Mononuclear cell (primary cell): ENCODE data around the gene POLE4. TPM values are rescaled to one million over a fixed set of nuclear protein-coding genes. Genes with fewer than 3 reads are reported as not detected.

Experiments used
- H3K27me3 ChIP-seq: 2 replicates; pipeline ENCODE4 v1.6.0; 2011; ENCODE audit warnings: low read length, control low read depth; ENCODE audit not compliant: insufficient read depth
- H3K4me1 ChIP-seq: 2 replicates; pipeline ENCODE4 v1.5.1; 2011; ENCODE audit warnings: mild to moderate bottlenecking, low read length, control low read depth; ENCODE audit not compliant: insufficient read depth
- H3K4me3 ChIP-seq: 2 replicates; pipeline ENCODE4 v1.5.1; 2011; ENCODE audit warnings: mild to moderate bottlenecking, low read length, moderate library complexity
- H3K9me3 ChIP-seq: 2 replicates; pipeline ENCODE4 v1.5.1; 2011; ENCODE audit warnings: low read depth, mild to moderate bottlenecking, control low read depth, low read length
- total RNA-seq: library from RNA; depleted of rRNA; stranded (reverse); fragments of >200 nt; gene quantifications from one replicate; pipeline ENCODE4 v1.2.3, GENCODE V29; 2012

The POLE4 gene
- total RNA-seq, 1 donor: 23.4 TPM

GRCh38 chr2:74930811-74931486 is 27.5 kb upstream of the POLE4 start:
- Histone ChIP-seq H3K4me1 (no peaks in the 10 kb centered on the region), H3K4me3 (no peak overlapping the region), H3K27me3 (no peaks in the 10 kb centered on the region), H3K9me3 (no peaks in the 10 kb centered on the region)

DNA sequence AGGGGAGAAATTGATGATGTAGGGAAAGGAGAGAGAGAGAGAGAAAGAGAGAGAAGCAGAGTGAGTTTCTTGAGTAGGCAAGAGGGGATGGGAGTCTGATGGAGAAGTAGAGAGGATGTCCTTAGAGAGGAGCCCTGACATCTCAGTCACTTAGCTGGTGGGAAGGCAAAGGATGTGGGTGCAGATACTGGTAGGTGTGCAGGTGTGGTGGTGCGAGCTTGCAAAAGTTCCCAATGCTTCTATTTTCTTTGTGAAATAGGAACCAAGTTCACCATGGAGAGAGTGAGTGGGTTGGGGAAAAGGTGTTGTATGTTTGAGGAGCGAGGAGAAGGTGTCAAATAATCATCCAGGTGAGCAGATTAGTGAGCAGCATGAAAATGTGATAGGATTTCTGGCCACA is 26.5 kb upstream of the POLE4 start:
- Histone ChIP-seq H3K9me3 (no peaks in the 10 kb centered on the region), H3K27me3 (no peaks in the 10 kb centered on the region), H3K4me1 (no peaks in the 10 kb centered on the region), H3K4me3 (no peak overlapping the region)

DNA sequence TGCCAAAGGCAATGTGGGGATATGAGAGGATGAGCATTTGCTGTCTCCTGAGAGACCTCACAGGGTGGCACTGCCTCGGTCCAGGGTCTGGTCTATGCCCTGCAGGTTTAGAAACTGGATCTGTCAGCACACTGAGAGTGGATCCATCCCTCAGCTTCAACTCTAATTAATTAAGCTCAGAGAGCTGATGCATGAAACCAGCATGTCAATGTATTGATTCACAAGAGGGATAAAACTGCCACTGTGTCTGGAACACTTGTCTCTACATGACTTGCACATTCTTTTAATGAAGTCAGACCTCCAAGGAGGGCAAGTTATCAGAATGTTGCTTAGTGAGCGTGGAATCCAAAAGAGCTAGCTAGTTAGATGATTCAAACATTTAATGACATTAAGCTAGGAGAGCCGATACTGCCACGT is 22.5 kb upstream of the POLE4 start:
- Histone ChIP-seq H3K4me1 (peaks cover 4% of the 10 kb centered on the region), H3K27me3 (no peaks in the 10 kb centered on the region), H3K9me3 (no peaks in the 10 kb centered on the region), H3K4me3 (no peak overlapping the region)

DNA sequence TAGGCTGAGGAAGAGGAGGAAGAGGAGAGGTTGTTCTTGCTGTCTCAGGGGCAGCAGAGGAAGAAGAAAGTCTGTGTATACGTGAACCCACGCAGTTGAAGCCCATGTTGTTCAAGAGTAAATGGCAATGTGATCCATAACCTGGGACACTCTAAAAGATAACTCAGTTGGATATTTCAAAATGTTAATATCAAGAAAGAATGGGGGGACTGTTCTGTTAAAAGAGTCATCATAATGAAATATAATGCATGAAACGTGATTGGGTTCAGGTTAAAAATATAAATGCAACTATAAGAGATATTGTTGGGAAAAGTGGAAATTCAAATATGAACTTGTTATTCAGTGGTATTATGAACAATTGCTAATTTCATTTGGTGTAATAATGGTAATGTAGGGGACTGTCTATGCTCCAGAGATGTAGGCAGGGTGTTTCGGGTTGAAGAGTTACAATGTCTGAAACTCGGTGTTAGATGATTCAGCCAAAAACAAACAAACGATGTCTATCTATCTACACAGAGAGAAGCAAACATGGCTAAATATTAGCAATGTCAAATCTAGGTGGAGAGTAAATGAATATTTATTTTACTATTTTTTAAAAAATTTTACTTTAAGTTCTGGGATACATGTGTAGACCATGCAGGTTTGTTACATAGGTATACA is 21.1 kb upstream of the POLE4 start:
- peaks cover 4% of the 10 kb centered on the region for H3K4me1 ChIP-seq
- no peaks in the 10 kb centered on the region for H3K9me3 ChIP-seq
- H3K27me3 ChIP-seq: no peaks in the 10 kb centered on the region
- H3K4me3 ChIP-seq: no peak overlapping the region

DNA sequence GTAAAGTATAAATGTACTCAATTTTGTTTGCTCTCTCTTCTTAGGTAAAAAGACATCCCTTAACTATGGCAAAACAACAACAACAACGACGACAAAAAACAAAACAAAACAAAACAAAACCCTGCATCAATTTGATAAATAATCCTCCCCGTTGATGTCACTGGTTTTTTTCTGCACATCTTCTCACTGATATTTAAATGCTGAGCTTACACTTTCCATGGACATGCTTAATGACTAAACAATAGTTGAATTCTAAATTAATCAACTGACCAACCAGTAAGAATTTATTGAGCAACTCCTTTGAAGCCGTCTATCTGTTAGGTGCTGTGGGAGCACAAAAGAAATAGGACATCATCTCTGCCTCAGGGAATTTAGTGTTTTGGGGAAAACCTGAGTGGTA is 20.2 kb upstream of the POLE4 start:
- Histone ChIP-seq H3K9me3 (no peaks in the 10 kb centered on the region), H3K4me3 (no peak overlapping the region), H3K27me3 (no peaks in the 10 kb centered on the region), H3K4me1 (peaks cover 4% of the 10 kb centered on the region)

- Histone ChIP-seq H3K4me1 (peaks cover 5% of the 10 kb centered on the region), H3K4me3 (no peak overlapping the region), H3K27me3 (no peaks in the 10 kb centered on the region), H3K9me3 (no peaks in the 10 kb centered on the region)
These were observed 18.3 kb upstream of the POLE4 start for GRCh38 chr2:74939919-74940812.

DNA sequence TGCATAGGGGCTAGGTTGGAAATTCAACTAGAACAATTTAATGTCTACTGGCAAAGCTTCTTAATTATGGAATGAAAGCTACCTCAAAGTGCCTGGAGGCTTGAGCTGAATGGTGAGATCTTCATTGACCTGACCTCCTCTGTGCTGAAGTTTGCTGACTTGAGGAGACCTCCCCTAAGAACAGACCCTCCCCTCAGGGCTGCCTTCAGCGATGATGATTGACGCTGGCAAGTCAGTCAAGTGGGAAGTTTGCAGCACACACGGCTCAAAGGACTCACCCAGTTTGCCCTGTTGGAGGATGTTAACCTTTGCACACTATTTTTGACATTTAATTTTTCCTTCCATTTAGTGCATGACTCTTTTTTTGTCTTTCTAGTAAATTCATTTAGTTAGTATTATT is 17.2 kb upstream of the POLE4 start:
- no peaks in the 10 kb centered on the region for H3K9me3 ChIP-seq

GRCh38 chr2:74942263-74942662 is 16.2 kb upstream of the POLE4 start:
- Histone ChIP-seq H3K27me3 (no peaks in the 10 kb centered on the region), H3K4me3 (no peak overlapping the region), H3K4me1 (peaks cover 11% of the 10 kb centered on the region), H3K9me3 (no peaks in the 10 kb centered on the region)

More for the DNA sequence above, 17.2 kb upstream of the POLE4 start:
- Histone ChIP-seq H3K4me3 (no peak overlapping the region), H3K4me1 (peaks cover 11% of the 10 kb centered on the region), H3K27me3 (no peaks in the 10 kb centered on the region)

DNA sequence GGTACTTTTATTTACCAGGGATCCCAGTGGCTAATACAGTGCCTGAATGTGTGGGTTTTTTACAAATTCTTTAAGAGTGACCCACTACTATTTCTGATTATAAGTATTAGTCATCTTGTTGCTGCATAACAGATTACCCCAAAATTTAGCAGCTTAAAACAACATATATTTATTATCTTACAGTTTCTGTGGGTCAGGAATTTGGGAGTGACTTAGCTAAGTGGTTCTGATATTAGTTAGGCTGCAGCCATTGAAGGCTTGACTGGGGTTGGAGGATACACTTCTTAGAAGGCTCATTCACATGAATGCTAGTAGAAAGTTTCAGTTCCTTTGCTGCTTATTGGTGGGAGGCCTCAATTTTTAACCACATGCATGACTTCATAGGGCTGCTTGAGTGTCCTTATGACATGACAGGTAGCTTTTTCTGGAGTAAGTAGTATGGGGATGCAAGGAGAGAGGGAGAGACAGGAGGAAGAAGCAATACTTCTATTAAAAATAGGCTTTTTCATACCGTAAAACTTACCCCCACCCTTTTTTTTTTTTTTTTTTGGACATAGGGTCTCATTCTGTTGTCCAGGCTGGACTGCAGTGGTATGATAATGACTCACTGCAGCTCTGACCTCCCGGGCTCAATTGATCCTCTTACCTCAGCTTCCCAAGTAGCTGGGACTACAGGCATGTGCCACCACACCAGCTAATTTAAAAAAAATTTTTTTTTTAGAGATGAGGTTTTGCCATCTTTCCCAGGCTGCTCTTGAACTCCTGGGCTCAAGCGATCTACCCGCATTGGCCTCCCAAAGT is 13.3 kb upstream of the POLE4 start:
- no peak overlapping the region for H3K4me3 ChIP-seq
- H3K4me1 ChIP-seq: peaks cover 7% of the 10 kb centered on the region
- H3K27me3 ChIP-seq: no peaks in the 10 kb centered on the region
- H3K9me3 ChIP-seq: no peaks in the 10 kb centered on the region

- peaks cover 7% of the 10 kb centered on the region for H3K4me1 ChIP-seq
- H3K27me3 ChIP-seq: no peaks in the 10 kb centered on the region
- H3K4me3 ChIP-seq: no peak overlapping the region
- no peaks in the 10 kb centered on the region for H3K9me3 ChIP-seq
These were observed 12.6 kb upstream of the POLE4 start for GRCh38 chr2:74945788-74946331.

DNA sequence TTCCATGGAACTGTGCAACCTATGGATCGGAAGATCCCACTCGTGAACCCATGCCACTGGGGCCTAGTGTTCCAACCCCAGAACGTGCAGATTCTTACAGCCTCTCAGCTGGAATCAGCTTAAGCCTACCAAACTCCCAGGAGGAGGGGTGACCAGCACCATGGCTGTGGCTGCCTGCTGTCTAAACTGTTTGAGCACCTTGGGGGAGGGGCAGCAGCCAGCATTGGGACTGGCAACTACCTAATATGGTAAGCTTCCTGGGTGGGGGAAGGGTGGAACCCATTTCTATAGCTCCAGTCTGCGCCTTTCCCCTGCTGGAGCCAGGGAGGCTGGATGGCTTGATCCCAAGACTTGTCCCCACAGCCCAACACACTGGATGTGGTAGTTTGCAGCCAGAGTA is 10.7 kb upstream of the POLE4 start:
- no peaks in the 10 kb centered on the region for H3K27me3 ChIP-seq
- H3K4me1 ChIP-seq: peaks cover 7% of the 10 kb centered on the region
- H3K4me3 ChIP-seq: no peak overlapping the region
- no peaks in the 10 kb centered on the region for H3K9me3 ChIP-seq

- Histone ChIP-seq H3K4me3 (no peak overlapping the region), H3K4me1 (peaks cover 7% of the 10 kb centered on the region), H3K27me3 (no peaks in the 10 kb centered on the region), H3K9me3 (no peaks in the 10 kb centered on the region)
These were observed 9.7 kb upstream of the POLE4 start for GRCh38 chr2:74948779-74949178.

DNA sequence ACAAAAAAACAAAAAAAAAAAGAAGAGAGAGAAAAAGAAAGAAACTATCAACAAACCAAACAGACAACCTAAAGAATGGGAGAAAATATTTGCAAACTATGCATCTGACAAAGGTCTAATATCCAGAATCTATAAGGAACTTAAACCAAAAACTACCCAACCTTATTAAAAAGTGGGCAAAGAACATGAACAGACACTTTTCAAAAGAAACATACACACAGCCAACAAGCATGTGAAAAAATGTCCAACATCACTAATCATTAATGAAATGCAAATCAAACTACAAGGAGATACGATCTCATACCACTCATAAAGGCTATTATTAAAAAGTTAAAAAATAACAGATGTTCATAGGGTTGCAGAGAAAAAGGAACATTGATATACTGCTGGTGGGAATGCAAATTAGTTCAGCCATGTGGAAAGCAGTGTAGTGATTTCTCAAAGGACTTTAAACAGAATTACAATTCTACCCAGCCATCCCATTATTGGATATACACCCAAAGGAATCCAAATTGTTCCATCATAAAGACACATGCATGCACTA is 7.2 kb upstream of the POLE4 start:
- no peak overlapping the region for H3K4me3 ChIP-seq
- no peaks in the 10 kb centered on the region for H3K9me3 ChIP-seq
- H3K4me1 ChIP-seq: no peaks in the 10 kb centered on the region
- H3K27me3 ChIP-seq: no peaks in the 10 kb centered on the region

DNA sequence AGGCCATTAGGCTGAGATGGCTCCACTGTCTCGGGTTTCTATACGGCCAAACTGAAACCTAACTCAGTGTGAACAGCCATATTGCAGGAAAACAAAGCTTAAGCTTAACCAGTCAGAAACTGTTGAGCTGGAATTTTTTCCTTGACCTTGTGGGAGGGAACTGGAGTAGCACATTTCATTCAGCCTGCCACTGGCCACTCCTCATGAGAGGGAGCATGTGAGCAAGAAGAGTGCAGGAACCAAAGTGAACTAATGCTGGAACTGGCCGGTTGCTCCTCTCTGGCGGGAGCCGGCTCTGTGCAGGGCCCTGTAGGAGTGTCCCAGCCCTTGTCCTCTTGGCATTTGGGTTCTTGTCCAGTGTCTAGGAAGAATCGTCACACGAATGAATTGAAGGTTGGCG is 5.9 kb upstream of the POLE4 start:
- H3K4me1 ChIP-seq: peaks cover 2% of the 10 kb centered on the region
- no peaks in the 10 kb centered on the region for H3K9me3 ChIP-seq
- H3K27me3 ChIP-seq: no peaks in the 10 kb centered on the region
- no peak overlapping the region for H3K4me3 ChIP-seq
